ENCODE measurements around the gene ZNF398.

DNA sequence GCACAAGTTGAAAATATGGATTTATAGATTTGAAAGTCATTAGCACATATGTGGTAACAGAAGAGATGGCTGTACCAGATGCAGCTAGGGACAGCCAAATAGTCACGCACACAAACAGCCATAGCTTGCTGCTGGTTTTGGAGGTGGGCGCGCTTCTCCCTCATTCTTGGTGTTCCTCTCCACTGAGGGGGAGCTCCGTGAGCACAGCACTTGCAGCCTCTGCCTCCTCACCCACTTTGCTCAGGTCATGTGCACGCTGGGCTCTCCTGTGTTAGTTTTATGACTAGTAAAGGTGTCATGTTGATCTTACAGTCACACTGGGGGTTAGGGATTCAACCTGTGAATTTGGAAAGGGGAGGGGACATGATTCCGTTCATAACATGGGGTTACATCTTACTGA, 48.2 kb upstream of the ZNF398 start:
- TF ChIP-seq, protein P1, sequence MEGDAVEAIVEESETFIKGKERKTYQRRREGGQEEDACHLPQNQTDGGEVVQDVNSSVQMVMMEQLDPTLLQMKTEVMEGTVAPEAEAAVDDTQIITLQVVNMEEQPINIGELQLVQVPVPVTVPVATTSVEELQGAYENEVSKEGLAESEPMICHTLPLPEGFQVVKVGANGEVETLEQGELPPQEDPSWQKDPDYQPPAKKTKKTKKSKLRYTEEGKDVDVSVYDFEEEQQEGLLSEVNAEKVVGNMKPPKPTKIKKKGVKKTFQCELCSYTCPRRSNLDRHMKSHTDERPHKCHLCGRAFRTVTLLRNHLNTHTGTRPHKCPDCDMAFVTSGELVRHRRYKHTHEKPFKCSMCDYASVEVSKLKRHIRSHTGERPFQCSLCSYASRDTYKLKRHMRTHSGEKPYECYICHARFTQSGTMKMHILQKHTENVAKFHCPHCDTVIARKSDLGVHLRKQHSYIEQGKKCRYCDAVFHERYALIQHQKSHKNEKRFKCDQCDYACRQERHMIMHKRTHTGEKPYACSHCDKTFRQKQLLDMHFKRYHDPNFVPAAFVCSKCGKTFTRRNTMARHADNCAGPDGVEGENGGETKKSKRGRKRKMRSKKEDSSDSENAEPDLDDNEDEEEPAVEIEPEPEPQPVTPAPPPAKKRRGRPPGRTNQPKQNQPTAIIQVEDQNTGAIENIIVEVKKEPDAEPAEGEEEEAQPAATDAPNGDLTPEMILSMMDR (IDR thresholded peaks at IDR 0.05; ENCODE audit: low read length), result no peak
- no peak for TF ChIP-seq EZH2 (IDR thresholded peaks at IDR 0.05; ENCODE audit: borderline replicate concordance, low read length)
